HEK293 (cell line): ENCODE results near the gene PDZRN4.

Experiments used
- CTCF ChIP-seq: fragments of 450-650 bp; formaldehyde crosslinking; IDR thresholded peaks from 2 replicates; pipeline ENCODE4 v1.5.1; 2016; ENCODE audit warnings: missing biosample characterization, missing genetic modification characterization
- KLF1 ChIP-seq: fragments of 450-650 bp; formaldehyde crosslinking; IDR thresholded peaks from 2 replicates; pipeline ENCODE4 v1.5.1; 2016; ENCODE audit warnings: missing biosample characterization, missing genetic modification characterization
- ZNF121 ChIP-seq: fragments of 450-650 bp; formaldehyde crosslinking; IDR thresholded peaks from 2 replicates; pipeline ENCODE4 v1.5.1; 2016; ENCODE audit warnings: missing biosample characterization, missing genetic modification characterization
- ZNF140 ChIP-seq: fragments of 450-650 bp; formaldehyde crosslinking; IDR thresholded peaks from 2 replicates; pipeline ENCODE4 v1.5.1; 2016; ENCODE audit warnings: missing biosample characterization, missing genetic modification characterization
- ZNF174 ChIP-seq: fragments of 450-650 bp; formaldehyde crosslinking; IDR thresholded peaks from 2 replicates; pipeline ENCODE4 v1.5.0; 2017; ENCODE audit warnings: missing biosample characterization, mild to moderate bottlenecking, missing genetic modification characterization
- ZNF707 ChIP-seq: fragments of 450-650 bp; formaldehyde crosslinking; IDR thresholded peaks from 2 replicates; pipeline ENCODE4 v1.5.1; 2016; ENCODE audit warnings: missing biosample characterization, missing genetic modification characterization
- ZSCAN30 ChIP-seq: fragments of 450-650 bp; IDR thresholded peaks from 2 replicates; pipeline ENCODE4 v1.5.1; 2018; ENCODE audit warnings: missing biosample characterization, mild to moderate bottlenecking, missing genetic modification characterization, moderate library complexity
- TF ChIP-seq, protein P1 (sequence below): fragments of 450-650 bp; formaldehyde crosslinking; IDR thresholded peaks from 2 replicates; pipeline ENCODE4 v1.5.1; 2016; ENCODE audit warnings: missing biosample characterization, missing genetic modification characterization
- TF ChIP-seq, protein P2 (sequence below): fragments of 450-650 bp; formaldehyde crosslinking; IDR thresholded peaks from 2 replicates; pipeline ENCODE4 v1.5.1; 2017; ENCODE audit warnings: missing biosample characterization, missing genetic modification characterization

DNA sequence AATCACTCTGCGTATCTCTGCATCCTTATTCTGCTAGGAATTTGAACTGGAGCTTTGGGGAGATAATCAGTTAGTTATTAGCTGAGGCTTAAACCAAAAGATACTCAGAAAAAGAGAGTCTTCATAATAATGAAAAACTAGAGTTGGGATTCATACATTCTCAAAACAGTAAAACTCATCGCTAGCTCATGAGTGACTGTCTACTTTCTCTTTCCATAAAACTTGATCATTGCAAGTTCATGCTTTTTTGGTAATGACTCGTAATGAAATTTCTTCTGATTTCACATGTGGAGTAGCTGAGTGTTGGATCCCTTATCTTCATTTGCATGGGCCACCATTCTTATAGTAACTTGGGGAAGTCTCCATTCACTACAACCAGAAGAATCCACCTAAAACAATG lies 397.7 kb downstream of the PDZRN4 start:
- TF ChIP-seq CTCF (tag by site-specific recombination), result no peak
- TF ChIP-seq ZNF121 (tag by site-specific recombination), result no peak
- no peak for TF ChIP-seq ZNF140
- no peak for TF ChIP-seq ZNF707
- TF ChIP-seq KLF1 (tag by site-specific recombination), result no peak
- TF ChIP-seq, protein P1, sequence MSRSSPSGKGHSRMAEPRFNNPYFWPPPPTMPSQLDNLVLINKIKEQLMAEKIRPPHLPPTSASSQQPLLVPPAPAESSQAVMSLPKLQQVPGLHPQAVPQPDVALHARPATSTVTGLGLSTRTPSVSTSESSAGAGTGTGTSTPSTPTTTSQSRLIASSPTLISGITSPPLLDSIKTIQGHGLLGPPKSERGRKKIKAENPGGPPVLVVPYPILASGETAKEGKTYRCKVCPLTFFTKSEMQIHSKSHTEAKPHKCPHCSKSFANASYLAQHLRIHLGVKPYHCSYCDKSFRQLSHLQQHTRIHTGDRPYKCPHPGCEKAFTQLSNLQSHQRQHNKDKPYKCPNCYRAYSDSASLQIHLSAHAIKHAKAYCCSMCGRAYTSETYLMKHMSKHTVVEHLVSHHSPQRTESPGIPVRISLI, result no peak
- no peak for TF ChIP-seq ZSCAN30
- TF ChIP-seq ZNF174 (tag by site-specific recombination), result no peak
- TF ChIP-seq, protein P2, sequence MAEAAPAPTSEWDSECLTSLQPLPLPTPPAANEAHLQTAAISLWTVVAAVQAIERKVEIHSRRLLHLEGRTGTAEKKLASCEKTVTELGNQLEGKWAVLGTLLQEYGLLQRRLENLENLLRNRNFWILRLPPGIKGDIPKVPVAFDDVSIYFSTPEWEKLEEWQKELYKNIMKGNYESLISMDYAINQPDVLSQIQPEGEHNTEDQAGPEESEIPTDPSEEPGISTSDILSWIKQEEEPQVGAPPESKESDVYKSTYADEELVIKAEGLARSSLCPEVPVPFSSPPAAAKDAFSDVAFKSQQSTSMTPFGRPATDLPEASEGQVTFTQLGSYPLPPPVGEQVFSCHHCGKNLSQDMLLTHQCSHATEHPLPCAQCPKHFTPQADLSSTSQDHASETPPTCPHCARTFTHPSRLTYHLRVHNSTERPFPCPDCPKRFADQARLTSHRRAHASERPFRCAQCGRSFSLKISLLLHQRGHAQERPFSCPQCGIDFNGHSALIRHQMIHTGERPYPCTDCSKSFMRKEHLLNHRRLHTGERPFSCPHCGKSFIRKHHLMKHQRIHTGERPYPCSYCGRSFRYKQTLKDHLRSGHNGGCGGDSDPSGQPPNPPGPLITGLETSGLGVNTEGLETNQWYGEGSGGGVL, result no peak
